Keratinocyte (primary cell): ENCODE data around the gene ARID3A. TPM values are rescaled to one million over a fixed set of nuclear protein-coding genes. Genes with fewer than 3 reads are reported as not detected.

Source experiments
- DNase-seq: peaks from one replicate; pipeline ENCODE4 v3.0.0-alpha.2; 2011; ENCODE audit warnings: low read depth, missing footprints, low spot score
- FAIRE-seq: peaks from 2 replicates; lab custom pipeline; 2011; peaks lifted over from hg19 to GRCh38; lab: Jason Lieb, UNC
- H2AFZ ChIP-seq: 2 replicates; pipeline ENCODE4 v1.6.0; 2012; ENCODE audit warnings: low read length, control low read depth, inconsistent platforms; ENCODE audit not compliant: control insufficient read depth
- H3K27ac ChIP-seq: 2 replicates; pipeline ENCODE4 v1.5.1; 2011; ENCODE audit warnings: low read length; ENCODE audit not compliant: control insufficient read depth, insufficient read depth
- H3K27me3 ChIP-seq: 3 replicates; pipeline ENCODE4 v1.6.0; 2011; ENCODE audit warnings: low read length; ENCODE audit not compliant: control insufficient read depth, insufficient read depth; ENCODE audit errors: extremely low read depth
- H3K36me3 ChIP-seq, 2 experiments: 2 replicates in 1 of 2; 3 replicates in 1 of 2; pipeline ENCODE4 v1.5.1; 2011; ENCODE audit warnings: low read length in 2 of 2, mild to moderate bottlenecking in 1 of 2; ENCODE audit not compliant: control insufficient read depth in 2 of 2, insufficient read depth in 2 of 2; ENCODE audit errors: extremely low read depth in 1 of 2
- H3K4me1 ChIP-seq: 3 replicates; pipeline ENCODE4 v1.5.1; 2011; ENCODE audit warnings: low read length; ENCODE audit not compliant: control insufficient read depth, insufficient read depth; ENCODE audit errors: extremely low read depth
- H3K4me2 ChIP-seq: 3 replicates; pipeline ENCODE4 v1.6.0; 2011; ENCODE audit warnings: low read depth, low read length; ENCODE audit not compliant: control insufficient read depth, insufficient read depth; ENCODE audit errors: extremely low read depth
- H3K4me3 ChIP-seq, 3 experiments: fragments of 200-600 bp in 1 of 3; sonication (generic) in 1 of 3; 2 replicates in 2 of 3; 3 replicates in 1 of 3; pipeline ENCODE4 v1.5.1; 2011 to 2016; ENCODE audit warnings: low read length in 3 of 3, mild to moderate bottlenecking in 3 of 3, control low read depth in 2 of 3, inconsistent platforms in 1 of 3, low read depth in 1 of 3, mixed read lengths in 1 of 3, mixed run types in 1 of 3, moderate library complexity in 1 of 3; ENCODE audit not compliant: control insufficient read depth in 2 of 3, insufficient read depth in 2 of 3; ENCODE audit errors: extremely low read depth in 1 of 3
- H3K79me2 ChIP-seq: 2 replicates; pipeline ENCODE4 v1.6.0; 2012; ENCODE audit warnings: low read length; ENCODE audit not compliant: control insufficient read depth, insufficient read depth
- H3K9ac ChIP-seq: 3 replicates; pipeline ENCODE4 v1.6.0; 2011; ENCODE audit warnings: low read length; ENCODE audit not compliant: control insufficient read depth, insufficient read depth; ENCODE audit errors: extremely low read depth
- H3K9me1 ChIP-seq: 3 replicates; pipeline ENCODE4 v1.6.0; 2011; ENCODE audit warnings: low read length; ENCODE audit not compliant: control insufficient read depth, insufficient read depth; ENCODE audit errors: extremely low read depth
- H3K9me3 ChIP-seq: 2 replicates; pipeline ENCODE4 v1.5.1; 2012; ENCODE audit warnings: low read depth, low read length; ENCODE audit not compliant: control insufficient read depth
- H4K20me1 ChIP-seq: 3 replicates; pipeline ENCODE4 v1.6.0; 2011; ENCODE audit warnings: low read length; ENCODE audit not compliant: control insufficient read depth, insufficient read depth; ENCODE audit errors: extremely low read depth
- CTCF ChIP-seq, 3 experiments: IDR thresholded peaks in 1 of 3; conservative IDR thresholded peaks in 1 of 3; optimal IDR thresholded peaks in 1 of 3; 2 replicates in 2 of 3; 3 replicates in 1 of 3; pipeline versions ENCODE3 to v1.5.1; 2011; ENCODE audit warnings: low read length in 3 of 3, mild to moderate bottlenecking in 3 of 3, moderate library complexity in 2 of 3, control low read depth in 1 of 3, inconsistent platforms in 1 of 3; ENCODE audit not compliant: insufficient read depth in 2 of 3; ENCODE audit errors: extremely low read depth in 1 of 3
- EZH2 ChIP-seq: IDR thresholded peaks from one replicate; pipeline ENCODE4 v1.6.1; 2012; ENCODE audit warnings: inconsistent platforms, mild to moderate bottlenecking, low read length, moderate library complexity
- dilution Hi-C: fragments of 300-500 bp; cut with MboI; formaldehyde crosslinking; loops from one replicate; pipeline ENCODE4 v1.7.0; 2020; ENCODE audit warnings: low sequenced_read_pairs; ENCODE audit not compliant: extremely low pct_ligation_motif_present
- polyA plus RNA-seq, 5 experiments: library from polyadenylated mRNA; depleted of rRNA in 3 of 5; stranded (reverse) in 3 of 5; stranded (forward) in 1 of 5; unstranded in 1 of 5; fragments of >200 nt; gene quantifications; 1 replicate in 1 of 5; 2 replicates in 3 of 5; 3 replicates in 1 of 5; pipeline versions ENCODE4 v1.2.1 to v1.2.3, GENCODE V29; 2011 to 2012; ENCODE audit warnings: missing spikeins in 2 of 5, low read depth in 1 of 5, low replicate concordance in 1 of 5

ARID3A gene
- polyA plus RNA-seq, 1 donor (not counting 4 experiments of a cell fraction or from before 2014, with no cell fraction given), result 2.6 TPM

- Histone ChIP-seq H3K36me3 (peaks cover 13 to 26% of the 10 kb centered on the region in 2 experiments), H2AFZ (no peak overlapping the region), H3K79me2 (no peaks in the 10 kb centered on the region), H3K4me1 (peaks cover 6% of the 10 kb centered on the region), H3K9ac (no peak overlapping the region), H3K27ac (no peak overlapping the region), H4K20me1 (peaks cover 2% of the 10 kb centered on the region), H3K9me3 (no peaks in the 10 kb centered on the region), H3K4me2 (no peak overlapping the region), H3K27me3 (no peaks in the 10 kb centered on the region), H3K4me3 (no peak overlapping the region), H3K9me1 (no peaks in the 10 kb centered on the region)
- DNase-seq, result no peak
- FAIRE-seq, result no peak
- TF ChIP-seq EZH2, result no peak
- no peak for TF ChIP-seq CTCF (optimal IDR thresholded peaks at IDR 0.05 in 1 of 3, IDR thresholded peaks at IDR 0.05 in 1 of 3, conservative IDR thresholded peaks at IDR 0.05 in 1 of 3; ENCODE audit: extremely low read depth in 1 of 3, insufficient read depth in 2 of 3, low read length in 3 of 3)
- dilution Hi-C loops, result no loop called here
Observed at GRCh38 chr19:879711-880438, 46.0 kb upstream of the ARID3A start.

- TF ChIP-seq EZH2 (no peak), CTCF (optimal IDR thresholded peaks at IDR 0.05 in 1 of 3, IDR thresholded peaks at IDR 0.05 in 1 of 3, conservative IDR thresholded peaks at IDR 0.05 in 1 of 3; ENCODE audit: extremely low read depth in 1 of 3, insufficient read depth in 2 of 3, low read length in 3 of 3) (no peak)
- no peak for FAIRE-seq
- H4K20me1 ChIP-seq, result peaks cover 2% of the 10 kb centered on the region
Observed at GRCh38 chr19:881385-882071, 44.3 kb upstream of the ARID3A start.

More at GRCh38 chr19:881385-882071, 44.3 kb upstream of the ARID3A start:
- peaks cover 10 to 19% of the 10 kb centered on the region in 2 experiments for H3K36me3 ChIP-seq
- no peak overlapping the region for H3K4me3 ChIP-seq
- H3K27ac ChIP-seq, result no peak overlapping the region
- H3K9me3 ChIP-seq, result no peaks in the 10 kb centered on the region
- dilution Hi-C loops, result no loop called here
- H3K4me1 ChIP-seq, result peaks cover 6% of the 10 kb centered on the region
- DNase-seq, result no peak
- no peaks in the 10 kb centered on the region for H3K9me1 ChIP-seq
- no peak overlapping the region for H3K4me2 ChIP-seq
- no peaks in the 10 kb centered on the region for H3K79me2 ChIP-seq
- H3K27me3 ChIP-seq, result no peaks in the 10 kb centered on the region
- no peak overlapping the region for H2AFZ ChIP-seq
- H3K9ac ChIP-seq, result no peak overlapping the region
